Measurements from ENCODE around the gene PARD3. TPM values are rescaled to one million over a fixed set of nuclear protein-coding genes. Genes with fewer than 3 reads are reported as not detected.

The PARD3 gene
- total RNA-seq, 1 experiment from 2014 or later: 154 TPM

DNA sequence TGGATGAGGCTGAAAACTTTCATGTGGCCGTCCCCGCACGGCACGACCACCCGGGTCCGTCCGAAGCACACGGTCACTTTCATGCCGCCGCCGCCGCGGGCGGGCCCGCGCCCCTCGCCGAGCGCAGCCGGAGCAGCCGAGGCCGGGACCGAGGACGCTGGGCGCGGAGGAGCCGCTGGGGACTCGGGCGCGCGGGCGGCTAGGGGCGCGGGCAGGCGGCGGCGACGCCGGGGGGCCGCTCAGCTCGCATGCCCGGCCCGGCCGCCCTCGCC is 247 bp downstream of the PARD3 start:
- Histone ChIP-seq H3K9ac (ENCODE audit: low read length) (peak overlapping the region; percentile 85), H3K27ac (ENCODE audit: low read length) (no peak overlapping the region), H3K27me3 (ENCODE audit: low read length) (no peaks in the 10 kb centered on the region), H3F3A (ENCODE audit: low read length, unreplicated experiment) (no peaks in the 10 kb centered on the region), H3K4me2 (ENCODE audit: low read length) (peak overlapping the region; percentile 90), H3K9me3 (ENCODE audit: low read length) (no peaks in the 10 kb centered on the region), H3K4me3 (ENCODE audit: low read length) (peak overlapping the region; percentile 72), H3K36me3 (ENCODE audit: low read depth, low read length) (no peaks in the 10 kb centered on the region), H2AFZ (ENCODE audit: low read length) (peak overlapping the region; percentile 63), H3K9me2 (replicated peaks; ENCODE audit: low read length) (no peaks in the 10 kb centered on the region), H4K20me1 (ENCODE audit: low read length) (peaks cover 40% of the 10 kb centered on the region), H3K4me1 (ENCODE audit: insufficient read depth, low read length) (peaks cover 36% of the 10 kb centered on the region), H3K79me2 (ENCODE audit: low read length) (peaks cover 47% of the 10 kb centered on the region)
- intact Hi-C loops (cut with micrococcal nuclease): loop anchor here (2.0 kb wide), 1 partner anchor 56 kb away; no protein-coding TSS in a partner anchor
- TF ChIP-seq EZH2 (IDR thresholded peaks at IDR 0.05; ENCODE audit: low read length, unreplicated experiment) (no peak), EZH2phosphoT487 (IDR thresholded peaks at IDR 0.05; ENCODE audit: borderline replicate concordance, low read length) (no peak)
- TF ChIP-seq, protein P1, sequence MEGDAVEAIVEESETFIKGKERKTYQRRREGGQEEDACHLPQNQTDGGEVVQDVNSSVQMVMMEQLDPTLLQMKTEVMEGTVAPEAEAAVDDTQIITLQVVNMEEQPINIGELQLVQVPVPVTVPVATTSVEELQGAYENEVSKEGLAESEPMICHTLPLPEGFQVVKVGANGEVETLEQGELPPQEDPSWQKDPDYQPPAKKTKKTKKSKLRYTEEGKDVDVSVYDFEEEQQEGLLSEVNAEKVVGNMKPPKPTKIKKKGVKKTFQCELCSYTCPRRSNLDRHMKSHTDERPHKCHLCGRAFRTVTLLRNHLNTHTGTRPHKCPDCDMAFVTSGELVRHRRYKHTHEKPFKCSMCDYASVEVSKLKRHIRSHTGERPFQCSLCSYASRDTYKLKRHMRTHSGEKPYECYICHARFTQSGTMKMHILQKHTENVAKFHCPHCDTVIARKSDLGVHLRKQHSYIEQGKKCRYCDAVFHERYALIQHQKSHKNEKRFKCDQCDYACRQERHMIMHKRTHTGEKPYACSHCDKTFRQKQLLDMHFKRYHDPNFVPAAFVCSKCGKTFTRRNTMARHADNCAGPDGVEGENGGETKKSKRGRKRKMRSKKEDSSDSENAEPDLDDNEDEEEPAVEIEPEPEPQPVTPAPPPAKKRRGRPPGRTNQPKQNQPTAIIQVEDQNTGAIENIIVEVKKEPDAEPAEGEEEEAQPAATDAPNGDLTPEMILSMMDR (conservative IDR thresholded peaks at IDR 0.05; ENCODE audit: low read depth, low read length): no peak
- ChIA-PET CTCF (no interaction called here), POLR2A (ENCODE audit: unreplicated experiment) (interaction anchor here (0.6 to 0.7 kb wide), 2 partner anchors 83 to 1355 kb away, joined by 3 to 4 read pairs; no protein-coding TSS in a partner anchor)
- peak; percentile 9 for ATAC-seq
- no TSS peak for BruUV-seq (replicated peaks)
- no peak for DNase-seq

DNA sequence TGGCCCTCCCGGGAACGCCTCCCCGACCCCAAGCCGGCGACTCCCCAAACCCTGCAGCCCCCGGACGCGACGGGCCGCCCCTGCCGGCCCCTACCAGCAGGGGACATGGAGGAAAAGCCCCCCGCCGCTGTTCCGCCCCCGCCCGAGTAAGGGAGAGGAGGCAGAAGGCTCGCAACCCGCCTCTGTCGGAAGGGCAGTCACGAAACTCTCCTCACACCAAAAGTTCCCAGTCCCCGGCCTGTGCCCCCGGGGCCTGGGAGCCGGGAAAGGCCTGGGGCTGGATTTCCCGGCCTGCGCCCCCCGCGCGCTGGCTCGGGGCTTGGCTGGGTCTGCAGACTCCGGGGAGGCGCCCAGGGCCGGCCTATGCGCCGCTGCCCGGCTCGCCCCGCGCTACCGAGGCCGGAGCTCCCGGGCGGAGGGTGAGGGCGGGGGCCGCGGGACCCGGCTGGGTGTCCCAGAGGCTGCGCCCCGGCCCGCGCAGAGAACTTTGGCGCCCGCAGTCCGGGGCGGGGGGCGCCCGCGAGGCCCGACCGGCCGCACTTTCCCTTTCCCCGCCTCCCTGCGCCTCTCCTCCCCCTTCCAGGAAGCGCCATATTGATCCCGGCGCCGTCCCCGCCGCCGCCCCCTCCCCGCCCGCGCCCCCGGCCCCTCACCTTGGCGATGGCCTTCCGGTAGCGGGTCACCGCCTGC is 728 bp downstream of the PARD3 start:
- H3K9ac ChIP-seq (ENCODE audit: low read length): peak overlapping the region; percentile 85
- H3K27ac ChIP-seq (ENCODE audit: low read length): peak overlapping the region; percentile 13; the same call in 1 of the 2 replicates
- peaks cover 51% of the 10 kb centered on the region for H3K79me2 ChIP-seq (ENCODE audit: low read length)
- peaks cover 36% of the 10 kb centered on the region for H3K4me1 ChIP-seq (ENCODE audit: insufficient read depth, low read length)
- ChIA-PET POLR2A (ENCODE audit: unreplicated experiment) (interaction anchor here (0.6 kb wide), 2 partner anchors 83 to 1355 kb away, joined by 3 to 4 read pairs; no protein-coding TSS in a partner anchor), CTCF (interaction anchor here (0.9 to 1.0 kb wide), 3 partner anchors 90 to 93 kb away, joined by 3 to 4 read pairs (median 3); no protein-coding TSS in a partner anchor)
- intact Hi-C loops (cut with micrococcal nuclease): loop anchor here (2.0 kb wide), 1 partner anchor 56 kb away; no protein-coding TSS in a partner anchor
- TF ChIP-seq EZH2 (IDR thresholded peaks at IDR 0.05; ENCODE audit: low read length, unreplicated experiment): no peak
- TF ChIP-seq EZH2phosphoT487 (IDR thresholded peaks at IDR 0.05; ENCODE audit: borderline replicate concordance, low read length): no peak
- TF ChIP-seq, protein P1 (conservative IDR thresholded peaks at IDR 0.05; ENCODE audit: low read depth, low read length): no peak; the same call in 1 of the 2 replicates
- H3K36me3 ChIP-seq (ENCODE audit: low read depth, low read length): no peaks in the 10 kb centered on the region
- H2AFZ ChIP-seq (ENCODE audit: low read length): peak overlapping the region; percentile 63
- H3K9me3 ChIP-seq (ENCODE audit: low read length): no peaks in the 10 kb centered on the region
- peak overlapping the region; percentile 90 for H3K4me2 ChIP-seq (ENCODE audit: low read length)
- no peaks in the 10 kb centered on the region for H3F3A ChIP-seq (ENCODE audit: low read length, unreplicated experiment)
- ATAC-seq (peak; percentile 34), DNase-seq (peak; percentile 72)
- no peaks in the 10 kb centered on the region for H3K9me2 ChIP-seq (replicated peaks; ENCODE audit: low read length)
- H3K4me3 ChIP-seq (ENCODE audit: low read length): peak overlapping the region; percentile 72
- no peaks in the 10 kb centered on the region for H3K27me3 ChIP-seq (ENCODE audit: low read length)
- H4K20me1 ChIP-seq (ENCODE audit: low read length): peaks cover 43% of the 10 kb centered on the region
- no TSS peak for BruUV-seq (replicated peaks)
